H1 (cell line): Measurements from ENCODE around the gene RING1. TPM values are rescaled to one million over a fixed set of nuclear protein-coding genes. Genes with fewer than 3 reads are reported as not detected.

Experiments
- CTCF ChIA-PET: fragments of 300-600 bp; sonication (Branson Sonifier 250); formaldehyde crosslinking; loops from one replicate; lab custom pipeline; 2021; ENCODE audit not compliant: partially characterized antibody; lab: Charles Lee
- POLR2A ChIA-PET: fragments of 300-600 bp; sonication (Branson Sonifier 250); formaldehyde crosslinking; loops from one replicate; lab custom pipeline; 2021; ENCODE audit warnings: inconsistent platforms; ENCODE audit not compliant: partially characterized antibody; lab: Charles Lee
- DNase-seq, 2 experiments: peaks; one replicate each; pipeline versions ENCODE4 v3.0.0 to v3.0.0-alpha.2; 2010 to 2022; ENCODE audit warnings: low spot score in 2 of 2, low read depth in 1 of 2, mixed read lengths in 1 of 2
- FAIRE-seq: peaks from 2 replicates; lab custom pipeline; 2011; peaks lifted over from hg19 to GRCh38; lab: Jason Lieb, UNC
- H2AFZ ChIP-seq: 2 replicates; pipeline ENCODE4 v1.8.1; 2012; ENCODE audit warnings: low read length, inconsistent platforms
- H2AK5ac ChIP-seq: 2 replicates; pipeline ENCODE4 v1.6.1; 2013; ENCODE audit warnings: low read depth, low read length
- H2BK120ac ChIP-seq: replicated peaks from 2 replicates; pipeline ENCODE3; 2013; ENCODE audit warnings: low read depth, low read length, inconsistent platforms
- H2BK12ac ChIP-seq: 2 replicates; pipeline ENCODE4 v1.6.1; 2013; ENCODE audit warnings: low read depth, low read length
- H2BK15ac ChIP-seq: 2 replicates; pipeline ENCODE4 v1.6.1; 2013; ENCODE audit warnings: low read length
- H2BK20ac ChIP-seq: 2 replicates; pipeline ENCODE4 v1.6.1; 2013; ENCODE audit warnings: low read length
- H2BK5ac ChIP-seq: 2 replicates; pipeline ENCODE4 v1.6.1; 2013; ENCODE audit warnings: low read depth, low read length
- H3K14ac ChIP-seq: 2 replicates; pipeline ENCODE4 v1.6.1; 2013; ENCODE audit warnings: inconsistent platforms; ENCODE audit not compliant: insufficient read length
- H3K18ac ChIP-seq: 2 replicates; pipeline ENCODE4 v1.6.1; 2013; ENCODE audit warnings: low read length; ENCODE audit errors: extremely low read depth
- H3K23ac ChIP-seq: 2 replicates; pipeline ENCODE4 v1.6.1; 2013; ENCODE audit warnings: inconsistent platforms; ENCODE audit not compliant: insufficient read length
- H3K23me2 ChIP-seq: 2 replicates; pipeline ENCODE4 v1.6.1; 2013; ENCODE audit warnings: low read depth, low read length
- H3K27ac ChIP-seq: 2 replicates; pipeline ENCODE4 v1.6.1; 2011; ENCODE audit warnings: low read depth, low read length, inconsistent platforms
- H3K27me3 ChIP-seq, 4 experiments: replicated peaks in 1 of 4; 1 replicate in 1 of 4; 2 replicates in 3 of 4; pipeline versions ENCODE4 v1.6.1 to v1.8.1; 2011 to 2013; ENCODE audit warnings: low read length in 3 of 4, mild to moderate bottlenecking in 3 of 4, inconsistent platforms in 2 of 4, mixed read lengths in 2 of 4, moderate library complexity in 1 of 4; ENCODE audit not compliant: control insufficient read depth in 3 of 4, insufficient read depth in 3 of 4; ENCODE audit errors: extremely low read depth in 1 of 4
- H3K36me3 ChIP-seq, 4 experiments: 2 replicates each; pipeline versions ENCODE4 v1.6.1 to v1.8.1; 2011 to 2013; ENCODE audit warnings: mild to moderate bottlenecking in 4 of 4, low read length in 3 of 4, moderate library complexity in 2 of 4, control low read depth in 1 of 4, inconsistent platforms in 1 of 4; ENCODE audit not compliant: insufficient read depth in 4 of 4, control insufficient read depth in 2 of 4
- H3K4ac ChIP-seq: replicated peaks from 2 replicates; pipeline ENCODE3; 2013; ENCODE audit warnings: low read length, low read depth, mixed read lengths, inconsistent platforms; ENCODE audit not compliant: insufficient read length
- H3K4me1 ChIP-seq, 4 experiments: replicated peaks in 1 of 4; 1 replicate in 1 of 4; 2 replicates in 3 of 4; pipeline versions ENCODE4 v1.6.1 to v1.8.1; 2011 to 2013; ENCODE audit warnings: low read length in 3 of 4, inconsistent platforms in 2 of 4, mixed read lengths in 1 of 4; ENCODE audit not compliant: insufficient read depth in 4 of 4, control insufficient read depth in 3 of 4
- H3K4me2 ChIP-seq, 2 experiments: 2 replicates each; pipeline versions ENCODE4 v1.6.1 to v1.8.1; 2011 to 2013; ENCODE audit warnings: low read depth in 2 of 2, low read length in 2 of 2, control low read depth in 1 of 2, inconsistent platforms in 1 of 2, mild to moderate bottlenecking in 1 of 2; ENCODE audit not compliant: insufficient read depth in 1 of 2
- H3K4me3 ChIP-seq, 4 experiments: fragments of 200-600, 300-600 bp in 1 of 4; sonication (generic), shearing (Covaris generic), sonication (Bioruptor Twin) in 1 of 4; 2 replicates each; pipeline versions ENCODE4 v1.5.1 to v1.8.1; 2011 to 2016; ENCODE audit warnings: low read length in 4 of 4, low read depth in 3 of 4, control low read depth in 2 of 4, inconsistent platforms in 2 of 4, mild to moderate bottlenecking in 2 of 4, mixed read lengths in 1 of 4, moderate library complexity in 1 of 4; ENCODE audit not compliant: insufficient read depth in 2 of 4; ENCODE audit errors: extremely low read depth in 1 of 4
- H3K56ac ChIP-seq: replicated peaks from 2 replicates; pipeline ENCODE3; 2013; ENCODE audit warnings: low read depth, mild to moderate bottlenecking, mixed read lengths, low read length, inconsistent platforms; ENCODE audit not compliant: insufficient read length
- H3K79me1 ChIP-seq: 2 replicates; pipeline ENCODE4 v1.6.1; 2013; ENCODE audit warnings: low read depth, low read length, control low read depth
- H3K79me2 ChIP-seq, 2 experiments: 2 replicates each; pipeline versions ENCODE4 v1.6.1 to v1.8.1; 2012 to 2013; ENCODE audit warnings: low read length in 2 of 2, mild to moderate bottlenecking in 2 of 2, inconsistent platforms in 1 of 2; ENCODE audit not compliant: insufficient read depth in 2 of 2, control insufficient read depth in 1 of 2
- H3K9ac ChIP-seq, 4 experiments: replicated peaks in 1 of 4; 1 replicate in 1 of 4; 2 replicates in 3 of 4; pipeline versions ENCODE4 v1.6.1 to v1.8.1; 2011 to 2013; ENCODE audit warnings: low read depth in 3 of 4, low read length in 3 of 4, control low read depth in 2 of 4, mild to moderate bottlenecking in 2 of 4, moderate library complexity in 2 of 4, inconsistent platforms in 1 of 4; ENCODE audit errors: extremely low read depth in 1 of 4
- H3K9me3 ChIP-seq, 2 experiments: 2 replicates each; pipeline versions ENCODE4 v1.6.1 to v1.8.1; 2012 to 2013; ENCODE audit warnings: mild to moderate bottlenecking in 2 of 2, moderate library complexity in 2 of 2, control low read depth in 1 of 2, inconsistent platforms in 1 of 2, low read depth in 1 of 2, low read length in 1 of 2, mixed read lengths in 1 of 2; ENCODE audit not compliant: insufficient read depth in 2 of 2
- H4K20me1 ChIP-seq, 2 experiments: replicated peaks in 1 of 2; 2 replicates each; pipeline versions ENCODE3 to v1.8.1; 2011 to 2013; ENCODE audit warnings: inconsistent platforms in 2 of 2, low read length in 2 of 2, mild to moderate bottlenecking in 1 of 2; ENCODE audit not compliant: insufficient read depth in 2 of 2, control insufficient read depth in 1 of 2
- H4K5ac ChIP-seq: 2 replicates; pipeline ENCODE4 v1.6.1; 2013; ENCODE audit warnings: low read length, low read depth, mixed read lengths, inconsistent platforms; ENCODE audit not compliant: insufficient read length
- H4K8ac ChIP-seq: 2 replicates; pipeline ENCODE4 v1.8.0; 2013; ENCODE audit warnings: mild to moderate bottlenecking, moderate library complexity, low read length, inconsistent platforms; ENCODE audit not compliant: insufficient read depth; ENCODE audit errors: extremely low read depth
- H4K91ac ChIP-seq: replicated peaks from 2 replicates; pipeline ENCODE3; 2013; ENCODE audit warnings: low read length, mixed read lengths, inconsistent platforms; ENCODE audit not compliant: insufficient read length
- CHD1 ChIP-seq: IDR thresholded peaks from 2 replicates; pipeline ENCODE4 v1.6.1; 2012; ENCODE audit warnings: low read depth, low read length, improper control_type of control experiment
- POLR2AphosphoS5 ChIP-seq: IDR thresholded peaks from 2 replicates; pipeline ENCODE4 v1.6.1; 2011; ENCODE audit warnings: low read depth, low read length
- RAD21 ChIP-seq, 2 experiments: IDR thresholded peaks in 1 of 2; conservative IDR thresholded peaks in 1 of 2; 2 replicates each; pipeline ENCODE4 v1.6.1; 2011; ENCODE audit warnings: low read depth in 2 of 2, low read length in 2 of 2, improper control_type of control experiment in 1 of 2, inconsistent platforms in 1 of 2, mild to moderate bottlenecking in 1 of 2, moderate library complexity in 1 of 2
- SP4 ChIP-seq: IDR thresholded peaks from 2 replicates; pipeline ENCODE4 v1.6.1; 2012; ENCODE audit warnings: low read length, inconsistent platforms
- TAF1 ChIP-seq: IDR thresholded peaks from 2 replicates; pipeline ENCODE4 v1.6.1; 2011; ENCODE audit warnings: mild to moderate bottlenecking, low read depth, low read length
- TEAD4 ChIP-seq: IDR thresholded peaks from 2 replicates; pipeline ENCODE4 v1.6.1; 2012; ENCODE audit warnings: low read depth, low read length, inconsistent platforms, mixed read lengths
- whole genome bisulfite sequencing, 2 experiments: shearing (Covaris generic) in 1 of 2; methylation state at CpG; one replicate each; pipeline versions ENCODE4 v1.1.6 to v1.1.7; 2013 to 2015; ENCODE audit warnings: low lambda C conversion rate in 2 of 2, mixed read lengths in 2 of 2, inconsistent platforms in 1 of 2, low coverage in 1 of 2, missing lambda C conversion rate in 1 of 2; ENCODE audit not compliant: insufficient replicate concordance in 2 of 2, insufficient coverage in 1 of 2, insufficient read length in 1 of 2; ENCODE audit errors: extremely low coverage in 1 of 2, missing lambda C conversion rate in 1 of 2; 5-methylcytosine and 5-hydroxymethylcytosine counted together
- polyA plus RNA-seq, 7 experiments: library from polyadenylated mRNA; depleted of rRNA in 3 of 7; stranded (reverse) in 5 of 7; unstranded in 2 of 7; fragments of >200 nt in 5 of 7; fragments of 200-250 nt in 2 of 7; gene quantifications; 1 replicate in 5 of 7; 2 replicates in 1 of 7; 4 replicates in 1 of 7; pipeline versions ENCODE4 v1.2.1 to v1.2.3, GENCODE V29; 2011 to 2013; ENCODE audit warnings: missing spikeins in 2 of 7, mixed read lengths in 2 of 7
- total RNA-seq: library from RNA; stranded (reverse); fragmentation: NEBNext Ultra II Directional; extraction: Animal tissue kit (Norgen Biotek cat#: 25700); gene quantifications from 2 replicates; pipeline ENCODE4 v1.2.1, GENCODE V29; 2021
- TF ChIP-seq, protein P1 (sequence below): IDR thresholded peaks from 2 replicates; pipeline ENCODE4 v1.6.1; 2011; ENCODE audit warnings: low read depth, mild to moderate bottlenecking, low read length; ENCODE audit not compliant: insufficient read depth

RING1 gene
- total and polyA plus RNA-seq, 2 of the 8 experiments (the other 6 are each of a cell fraction or from before 2014, with no cell fraction given) = 16.4 to 26.0 TPM

DNA sequence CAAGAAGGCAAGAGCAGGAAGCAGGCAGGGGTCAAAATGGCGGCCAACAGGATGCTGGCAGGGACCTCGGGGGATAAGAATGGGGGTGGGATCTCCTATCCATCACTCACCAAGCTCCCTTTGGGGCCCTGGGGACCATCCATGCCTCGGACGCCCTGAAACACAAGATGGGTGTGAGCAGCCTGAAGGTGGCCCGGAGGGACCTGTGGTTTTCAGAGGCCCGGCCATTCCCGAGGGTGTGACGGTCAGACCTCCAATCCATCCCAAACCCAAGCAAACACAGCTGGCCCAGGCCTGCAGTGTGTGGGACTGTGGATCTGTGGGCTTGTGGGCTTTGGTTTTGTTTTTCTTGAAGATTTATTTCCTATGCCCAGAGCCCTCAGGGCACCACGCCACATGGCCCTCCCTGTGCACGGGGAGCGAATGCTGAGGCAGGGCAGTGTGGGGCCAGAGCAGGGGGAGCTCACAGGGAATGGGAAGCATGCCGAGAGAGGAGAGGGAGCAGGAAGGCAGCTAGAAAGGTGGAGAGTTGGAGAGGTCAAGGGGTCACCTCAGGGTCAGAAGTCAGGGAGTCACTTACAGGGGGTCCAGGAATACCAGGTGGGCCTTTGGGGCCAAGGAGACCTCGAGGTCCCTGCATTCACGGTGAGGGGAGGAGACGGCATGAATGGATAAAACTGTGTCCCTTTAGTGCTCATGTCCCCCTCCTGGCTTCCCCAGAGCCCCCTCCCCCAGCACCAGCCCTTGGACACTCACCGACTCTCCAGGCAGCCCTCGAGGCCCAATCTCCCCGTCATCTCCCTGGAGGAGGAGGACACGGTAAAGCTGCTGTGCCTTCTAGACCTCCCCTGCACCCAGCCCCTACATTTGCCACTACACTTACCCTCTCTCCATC is 30.5 kb upstream of the RING1 start:
- TF ChIP-seq, protein P1, sequence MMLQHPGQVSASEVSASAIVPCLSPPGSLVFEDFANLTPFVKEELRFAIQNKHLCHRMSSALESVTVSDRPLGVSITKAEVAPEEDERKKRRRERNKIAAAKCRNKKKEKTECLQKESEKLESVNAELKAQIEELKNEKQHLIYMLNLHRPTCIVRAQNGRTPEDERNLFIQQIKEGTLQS = no peak
- TF ChIP-seq POLR2AphosphoS5 (no peak), SP4 (no peak), TEAD4 (no peak), TAF1 (no peak), RAD21 (IDR thresholded peaks at IDR 0.05 in 1 of 2, conservative IDR thresholded peaks at IDR 0.05 in 1 of 2; ENCODE audit: low read depth in 2 of 2, low read length in 2 of 2) (no peak), CHD1 (no peak)
- H3K23ac ChIP-seq = no peak overlapping the region
- ChIA-PET POLR2A (interaction anchor here (1.3 kb wide), 1 partner anchor 43 kb away, joined by 4 read pairs; no protein-coding TSS in a partner anchor), CTCF (interaction anchor here (0.7 to 1.3 kb wide), 5 partner anchors 15 to 96 kb away, joined by 3 to 4 read pairs (median 3); partner anchors contain the start of gene COL11A2)
- no peak for FAIRE-seq
- no peak overlapping the region for H3K27ac ChIP-seq
- H3K9ac ChIP-seq = no peak overlapping the region
- H4K91ac ChIP-seq = no peak overlapping the region
- no peak overlapping the region for H2BK5ac ChIP-seq
- H2AFZ ChIP-seq = no peak overlapping the region
- no peak overlapping the region for H4K5ac ChIP-seq
- peaks cover 0 to 3% of the 10 kb centered on the region in 2 experiments for H4K20me1 ChIP-seq
- no peak overlapping the region for H3K4ac ChIP-seq
- no peak overlapping the region for H3K14ac ChIP-seq
- H4K8ac ChIP-seq = no peak overlapping the region
- no peak overlapping the region for H3K4me2 ChIP-seq
- H3K79me2 ChIP-seq = no peaks in the 10 kb centered on the region; a peak in 1 of 4 replicates
- H3K36me3 ChIP-seq = no peaks in the 10 kb centered on the region
- H3K56ac ChIP-seq = no peak overlapping the region
- H3K4me1 ChIP-seq = no peaks in the 10 kb centered on the region
- no peak overlapping the region for H2AK5ac ChIP-seq
- DNase-seq = no peak
- no peaks in the 10 kb centered on the region for H3K9me3 ChIP-seq
- WGBS, 2 experiments = 94% methylated on average over 16 of the region's 19 CpGs; no CpG with 5 or more reads in 1 of the 2 experiments
- no peak overlapping the region for H3K4me3 ChIP-seq
- H2BK120ac ChIP-seq = no peak overlapping the region
- no peaks in the 10 kb centered on the region for H3K23me2 ChIP-seq
- no peaks in the 10 kb centered on the region for H3K79me1 ChIP-seq
- H2BK12ac ChIP-seq = no peak overlapping the region
- H2BK15ac ChIP-seq = no peak overlapping the region
- H2BK20ac ChIP-seq = no peak overlapping the region
- no peak overlapping the region for H3K18ac ChIP-seq
- no peaks in the 10 kb centered on the region for H3K27me3 ChIP-seq
